Gastroesophageal sphincter (tissue), 3 donors: ENCODE data around the gene TTL.

Experiments used
- POLR2AphosphoS5 ChIP-seq: sonication (generic); formaldehyde crosslinking; IDR thresholded peaks from one replicate; pipeline ENCODE4 v1.6.1; 2017; ENCODE audit warnings: antibody characterized with exemption
- TF ChIP-seq, protein P1 (sequence below), 4 experiments: fragments of 200-600 bp in 2 of 4; fragments of 450-650 bp in 2 of 4; sonication (generic) in 1 of 4; IDR thresholded peaks; one replicate each; pipeline ENCODE4 v1.5.1; 2017 to 2019; ENCODE audit warnings: antibody characterized with exemption in 4 of 4, mild to moderate bottlenecking in 2 of 4, moderate library complexity in 2 of 4

DNA sequence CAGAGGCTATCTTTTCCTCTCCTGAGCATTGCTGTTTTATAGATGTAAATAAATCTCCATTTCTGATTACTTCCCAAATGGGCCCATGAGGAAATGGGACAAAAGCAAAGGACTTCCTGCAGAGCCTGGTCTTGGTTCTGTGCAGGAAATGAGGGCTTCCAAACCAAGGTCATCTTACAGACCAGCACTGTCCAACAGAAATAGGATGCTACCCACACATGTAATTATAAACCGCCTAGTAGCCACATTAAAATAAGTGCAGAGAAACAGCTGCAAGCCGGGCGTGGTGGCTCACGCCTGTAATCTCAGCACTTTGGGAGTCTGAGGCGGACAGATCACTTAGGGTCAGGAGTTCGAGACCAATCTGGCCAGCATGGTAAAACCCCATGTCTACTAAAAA is 6.2 kb downstream of the TTL start:
- TF ChIP-seq, protein P1, sequence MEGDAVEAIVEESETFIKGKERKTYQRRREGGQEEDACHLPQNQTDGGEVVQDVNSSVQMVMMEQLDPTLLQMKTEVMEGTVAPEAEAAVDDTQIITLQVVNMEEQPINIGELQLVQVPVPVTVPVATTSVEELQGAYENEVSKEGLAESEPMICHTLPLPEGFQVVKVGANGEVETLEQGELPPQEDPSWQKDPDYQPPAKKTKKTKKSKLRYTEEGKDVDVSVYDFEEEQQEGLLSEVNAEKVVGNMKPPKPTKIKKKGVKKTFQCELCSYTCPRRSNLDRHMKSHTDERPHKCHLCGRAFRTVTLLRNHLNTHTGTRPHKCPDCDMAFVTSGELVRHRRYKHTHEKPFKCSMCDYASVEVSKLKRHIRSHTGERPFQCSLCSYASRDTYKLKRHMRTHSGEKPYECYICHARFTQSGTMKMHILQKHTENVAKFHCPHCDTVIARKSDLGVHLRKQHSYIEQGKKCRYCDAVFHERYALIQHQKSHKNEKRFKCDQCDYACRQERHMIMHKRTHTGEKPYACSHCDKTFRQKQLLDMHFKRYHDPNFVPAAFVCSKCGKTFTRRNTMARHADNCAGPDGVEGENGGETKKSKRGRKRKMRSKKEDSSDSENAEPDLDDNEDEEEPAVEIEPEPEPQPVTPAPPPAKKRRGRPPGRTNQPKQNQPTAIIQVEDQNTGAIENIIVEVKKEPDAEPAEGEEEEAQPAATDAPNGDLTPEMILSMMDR (IDR thresholded peaks at IDR 0.05), result no peak
- TF ChIP-seq POLR2AphosphoS5, result no peak
